H9 (cell line): Measurements from ENCODE around the gene MSL3B.

Source experiments
- DNase-seq: peaks from one replicate; pipeline ENCODE4 v3.0.0-alpha.2; 2017
- H2AFZ ChIP-seq: one replicate; pipeline ENCODE4 v1.6.1; 2013; ENCODE audit warnings: mild to moderate bottlenecking, low read length, control low read depth, moderate library complexity
- H2AK5ac ChIP-seq: 2 replicates; pipeline ENCODE4 v1.6.1; 2013; ENCODE audit warnings: low read length, control low read depth, mixed read lengths; ENCODE audit not compliant: insufficient read length
- H2BK120ac ChIP-seq: one replicate; pipeline ENCODE4 v1.6.1; 2013; ENCODE audit warnings: low read depth, mild to moderate bottlenecking, low read length, control low read depth, inconsistent platforms; ENCODE audit not compliant: poor library complexity, severe bottlenecking
- H2BK12ac ChIP-seq: 2 replicates; pipeline ENCODE4 v1.6.1; 2013; ENCODE audit warnings: low read length, control low read depth, mixed read lengths, low read depth; ENCODE audit not compliant: insufficient read length
- H2BK15ac ChIP-seq: 2 replicates; pipeline ENCODE4 v1.6.1; 2013; ENCODE audit warnings: low read depth, low read length, control low read depth
- H2BK20ac ChIP-seq: one replicate; pipeline ENCODE4 v1.6.1; 2013; ENCODE audit warnings: low read depth, mild to moderate bottlenecking, low read length, control low read depth, inconsistent platforms; ENCODE audit not compliant: poor library complexity, severe bottlenecking
- H2BK5ac ChIP-seq: 2 replicates; pipeline ENCODE4 v1.6.1; 2013; ENCODE audit warnings: low read length, control low read depth, mixed read lengths; ENCODE audit not compliant: insufficient read length
- H3K14ac ChIP-seq: 2 replicates; pipeline ENCODE4 v1.6.1; 2013; ENCODE audit warnings: low read length, control low read depth; ENCODE audit not compliant: insufficient read depth
- H3K18ac ChIP-seq: 2 replicates; pipeline ENCODE4 v1.6.1; 2013; ENCODE audit warnings: low read depth, mild to moderate bottlenecking, mixed read lengths, low read length, control low read depth; ENCODE audit not compliant: insufficient read length
- H3K23ac ChIP-seq: 2 replicates; pipeline ENCODE4 v1.6.1; 2013; ENCODE audit warnings: low read length, control low read depth, mixed read lengths, low read depth; ENCODE audit not compliant: insufficient read length
- H3K23me2 ChIP-seq: 2 replicates; pipeline ENCODE4 v1.6.1; 2013; ENCODE audit warnings: low read depth, mild to moderate bottlenecking, mixed read lengths, low read length, control low read depth; ENCODE audit not compliant: insufficient read length, poor library complexity, severe bottlenecking
- H3K27ac ChIP-seq: 2 replicates; pipeline ENCODE4 v1.5.1; 2013; ENCODE audit warnings: low read length, control low read depth, mixed read lengths, low read depth; ENCODE audit not compliant: insufficient read length
- H3K27me3 ChIP-seq: 2 replicates; pipeline ENCODE4 v1.6.1; 2013; ENCODE audit warnings: low read length, control low read depth, inconsistent platforms; ENCODE audit not compliant: insufficient read depth
- H3K4ac ChIP-seq: 2 replicates; pipeline ENCODE4 v1.6.1; 2013; ENCODE audit warnings: low read depth, mild to moderate bottlenecking, control low read depth, inconsistent platforms, low read length, moderate library complexity
- H3K4me1 ChIP-seq: 2 replicates; pipeline ENCODE4 v1.6.1; 2013; ENCODE audit warnings: low read length, control low read depth, inconsistent platforms; ENCODE audit not compliant: insufficient read depth
- H3K4me2 ChIP-seq: 2 replicates; pipeline ENCODE4 v1.6.1; 2013; ENCODE audit warnings: low read length, control low read depth, mixed read lengths; ENCODE audit not compliant: insufficient read length, insufficient read depth
- H3K56ac ChIP-seq: 2 replicates; pipeline ENCODE4 v1.6.1; 2013; ENCODE audit warnings: low read depth, mild to moderate bottlenecking, mixed read lengths, low read length, control low read depth; ENCODE audit not compliant: insufficient read length
- H3K79me1 ChIP-seq: 2 replicates; pipeline ENCODE4 v1.6.1; 2013; ENCODE audit warnings: low read depth, mild to moderate bottlenecking, moderate library complexity, low read length, control low read depth, inconsistent platforms; ENCODE audit not compliant: insufficient read depth, poor library complexity, severe bottlenecking
- H3K79me2 ChIP-seq: 2 replicates; pipeline ENCODE4 v1.6.1; 2013; ENCODE audit warnings: low read length, control low read depth, inconsistent platforms; ENCODE audit not compliant: insufficient read depth
- H3K9ac ChIP-seq: 2 replicates; pipeline ENCODE4 v1.6.1; 2013; ENCODE audit warnings: low read length, control low read depth, mixed read lengths; ENCODE audit not compliant: insufficient read length; ENCODE audit errors: extremely low read depth
- H3K9me3 ChIP-seq: one replicate; pipeline ENCODE4 v1.6.1; 2013; ENCODE audit warnings: low read depth, low read length, inconsistent platforms; ENCODE audit not compliant: control insufficient read depth
- H3T11ph ChIP-seq: one replicate; pipeline ENCODE4 v1.6.1; 2013; ENCODE audit warnings: mild to moderate bottlenecking, low read length, control low read depth, inconsistent platforms
- H4K20me1 ChIP-seq: one replicate; pipeline ENCODE4 v1.6.1; 2013; ENCODE audit not compliant: control insufficient read depth, insufficient read length, insufficient read depth
- H4K5ac ChIP-seq: 2 replicates; pipeline ENCODE4 v1.6.1; 2013; ENCODE audit warnings: low read depth, mild to moderate bottlenecking, mixed read lengths, low read length, control low read depth; ENCODE audit not compliant: insufficient read length
- H4K8ac ChIP-seq: replicated peaks from 2 replicates; pipeline ENCODE4 v1.6.1; 2013; ENCODE audit warnings: low read length, control low read depth, mixed read lengths, low read depth; ENCODE audit not compliant: insufficient read length
- H4K91ac ChIP-seq: 2 replicates; pipeline ENCODE4 v1.6.1; 2013; ENCODE audit warnings: low read depth, mild to moderate bottlenecking, moderate library complexity, mixed read lengths, low read length, control low read depth; ENCODE audit not compliant: insufficient read length
- H3K27ac Mint-ChIP-seq, 3 experiments: 2 replicates in 2 of 3; 3 replicates in 1 of 3; pipeline ENCODE4 v1.8.0; 2020 to 2021; ENCODE audit warnings: mixed read lengths in 3 of 3, mild to moderate bottlenecking in 1 of 3, moderate library complexity in 1 of 3
- H3K27me3 Mint-ChIP-seq: 2 replicates; pipeline ENCODE4 v1.8.0; 2021; ENCODE audit warnings: low read depth, mild to moderate bottlenecking, moderate library complexity, mixed read lengths
- H3K36me3 Mint-ChIP-seq, 3 experiments: 2 replicates in 2 of 3; 3 replicates in 1 of 3; pipeline ENCODE4 v1.8.0; 2020 to 2021; ENCODE audit warnings: low read depth in 3 of 3, mixed read lengths in 3 of 3; ENCODE audit not compliant: insufficient read depth in 1 of 3
- H3K4me1 Mint-ChIP-seq, 2 experiments: 2 replicates each; pipeline ENCODE4 v1.8.0; 2020; ENCODE audit warnings: mixed read lengths in 2 of 2
- H3K4me3 Mint-ChIP-seq, 2 experiments: 2 replicates in 1 of 2; 3 replicates in 1 of 2; pipeline ENCODE4 v1.8.0; 2020 to 2021; ENCODE audit warnings: mild to moderate bottlenecking in 2 of 2, mixed read lengths in 2 of 2, moderate library complexity in 1 of 2
- H3K9me3 Mint-ChIP-seq, 2 experiments: 2 replicates in 1 of 2; 3 replicates in 1 of 2; pipeline ENCODE4 v1.8.0; 2020; ENCODE audit warnings: mild to moderate bottlenecking in 2 of 2, mixed read lengths in 2 of 2, moderate library complexity in 1 of 2
- WGBS: extraction: QIAGEN DNeasy Blood & Tissue Kit; methylation state at CpG from one replicate; pipeline ENCODE4 v1.1.7; 2013; ENCODE audit warnings: missing lambda C conversion rate, low lambda C conversion rate, mixed read lengths; ENCODE audit not compliant: insufficient read length; ENCODE audit errors: extremely low coverage; 5-methylcytosine and 5-hydroxymethylcytosine counted together
- TF ChIP-seq, protein P1 (sequence below): fragments of 200-600 bp; sonication (generic); conservative IDR thresholded peaks from 3 replicates; pipeline ENCODE4 v1.8.0; 2021; ENCODE audit warnings: antibody characterized with exemption, mild to moderate bottlenecking

The MSL3B gene

DNA sequence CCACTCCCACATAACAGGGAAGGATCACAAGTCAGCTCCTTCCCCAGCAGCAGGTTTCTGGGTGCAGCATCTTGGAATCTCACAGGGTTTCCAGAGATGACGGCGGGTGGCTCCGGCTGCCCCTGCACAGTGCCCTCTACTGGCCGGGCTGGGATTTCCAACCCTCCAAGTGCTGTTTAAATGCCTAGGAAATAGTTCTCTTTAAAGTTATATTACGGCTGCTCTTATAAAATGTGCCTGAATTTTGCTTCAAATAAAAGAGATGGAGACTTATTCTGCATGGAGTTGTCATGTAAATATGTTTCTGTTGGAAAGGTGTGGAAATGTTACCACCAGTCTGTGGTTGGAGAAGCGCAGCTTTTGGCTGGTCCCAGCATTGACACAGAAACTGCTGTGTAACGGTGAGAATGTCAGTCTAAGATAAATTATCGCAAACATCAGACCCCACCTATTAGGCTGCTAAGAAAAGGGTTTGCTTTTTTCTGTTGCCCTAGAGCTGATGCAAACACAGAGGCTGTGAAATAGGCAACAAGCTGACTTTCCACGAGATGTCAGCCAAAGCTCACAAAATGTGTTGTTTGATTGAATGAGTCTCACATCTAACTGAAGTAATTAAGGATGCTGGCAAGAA, 10.6 kb downstream of the MSL3B start:
- no CpG with 5 or more reads among the region's 9 CpGs for WGBS
- Histone ChIP-seq H2BK120ac (no peak overlapping the region), H3T11ph (no peak overlapping the region), H3K56ac (no peak overlapping the region), H2AK5ac (no peak overlapping the region), H2BK20ac (no peak overlapping the region), H3K23ac (no peak overlapping the region), H2AFZ (no peak overlapping the region), H3K79me2 (peaks cover 14% of the 10 kb centered on the region; the same call in 1 of the 2 replicates), H3K18ac (no peak overlapping the region), H4K5ac (no peak overlapping the region), H3K27me3 (no peaks in the 10 kb centered on the region), H2BK12ac (no peak overlapping the region), H3K4me1 (peaks cover 4% of the 10 kb centered on the region), H3K14ac (no peak overlapping the region), H3K23me2 (peaks cover 11% of the 10 kb centered on the region), H3K79me1 (no peaks in the 10 kb centered on the region), H4K91ac (no peak overlapping the region), H4K8ac (no peak overlapping the region), H3K9ac (no peak overlapping the region), H4K20me1 (no peaks in the 10 kb centered on the region), H3K4me2 (no peak overlapping the region), H3K4ac (no peak overlapping the region), H3K27ac (no peak overlapping the region), H3K9me3 (no peaks in the 10 kb centered on the region), H2BK15ac (no peak overlapping the region), H2BK5ac (no peak overlapping the region)
- H3K9me3 Mint-ChIP-seq, result no peaks in the 10 kb centered on the region; a peak in 1 of 5 replicates
- H3K36me3 Mint-ChIP-seq, result peaks cover 6 to 14% (median 8%) of the 10 kb centered on the region in 3 experiments; a peak in 6 of 7 replicates
- TF ChIP-seq, protein P1, sequence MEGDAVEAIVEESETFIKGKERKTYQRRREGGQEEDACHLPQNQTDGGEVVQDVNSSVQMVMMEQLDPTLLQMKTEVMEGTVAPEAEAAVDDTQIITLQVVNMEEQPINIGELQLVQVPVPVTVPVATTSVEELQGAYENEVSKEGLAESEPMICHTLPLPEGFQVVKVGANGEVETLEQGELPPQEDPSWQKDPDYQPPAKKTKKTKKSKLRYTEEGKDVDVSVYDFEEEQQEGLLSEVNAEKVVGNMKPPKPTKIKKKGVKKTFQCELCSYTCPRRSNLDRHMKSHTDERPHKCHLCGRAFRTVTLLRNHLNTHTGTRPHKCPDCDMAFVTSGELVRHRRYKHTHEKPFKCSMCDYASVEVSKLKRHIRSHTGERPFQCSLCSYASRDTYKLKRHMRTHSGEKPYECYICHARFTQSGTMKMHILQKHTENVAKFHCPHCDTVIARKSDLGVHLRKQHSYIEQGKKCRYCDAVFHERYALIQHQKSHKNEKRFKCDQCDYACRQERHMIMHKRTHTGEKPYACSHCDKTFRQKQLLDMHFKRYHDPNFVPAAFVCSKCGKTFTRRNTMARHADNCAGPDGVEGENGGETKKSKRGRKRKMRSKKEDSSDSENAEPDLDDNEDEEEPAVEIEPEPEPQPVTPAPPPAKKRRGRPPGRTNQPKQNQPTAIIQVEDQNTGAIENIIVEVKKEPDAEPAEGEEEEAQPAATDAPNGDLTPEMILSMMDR, result peak; percentile 95
- peak; percentile 64 for DNase-seq
- H3K27ac Mint-ChIP-seq, result no peak overlapping the region
- no peaks in the 10 kb centered on the region; the same call in 1 of the 2 replicates for H3K27me3 Mint-ChIP-seq
- H3K4me3 Mint-ChIP-seq, result no peak overlapping the region
- peaks cover 26 to 34% of the 10 kb centered on the region in 2 experiments for H3K4me1 Mint-ChIP-seq
